Stimulated activated effector memory CD8-positive, alpha-beta T cell treated with anti-CD3 and anti-CD28 coated beads, Interleukin-12 subunit alpha, Interleukin-12 subunit beta, amount 100 ng/mL, for 72 hours (primary cell): ENCODE data around the gene NCKAP5.

Experiments
- ATAC-seq: fragments of 150-1000 bp; cut with Tn5 transposase; 2 replicates; pipeline ENCODE4 v1.10.0; 2021
- DNase-seq, 2 donors: peaks; one replicate each; pipeline ENCODE4 v3.0.0; 2021 to 2022; ENCODE audit warnings: low spot score in 2 of 2
- H3K27ac Mint-ChIP-seq: one replicate; pipeline ENCODE4 v1.8.0; 2022; ENCODE audit warnings: mild to moderate bottlenecking, mixed read lengths
- H3K36me3 Mint-ChIP-seq: one replicate; pipeline ENCODE4 v1.8.0; 2022; ENCODE audit warnings: mild to moderate bottlenecking, mixed read lengths
- H3K4me1 Mint-ChIP-seq: one replicate; pipeline ENCODE4 v1.8.0; 2022; ENCODE audit warnings: mixed read lengths
- H3K4me3 Mint-ChIP-seq: one replicate; pipeline ENCODE4 v1.8.0; 2022; ENCODE audit warnings: mild to moderate bottlenecking, mixed read lengths
- H3K9me3 Mint-ChIP-seq: one replicate; pipeline ENCODE4 v1.8.0; 2022; ENCODE audit warnings: mixed read lengths

The NCKAP5 gene

GRCh38 chr2:132671151-132671835, 897.0 kb downstream of the NCKAP5 start:
- DNase-seq: no peak
- H3K4me3 Mint-ChIP-seq: no peak overlapping the region
- ATAC-seq: no peak
- no peaks in the 10 kb centered on the region for H3K36me3 Mint-ChIP-seq
- H3K27ac Mint-ChIP-seq: peak overlapping the region; percentile 50
- H3K4me1 Mint-ChIP-seq: peaks cover 5% of the 10 kb centered on the region
- H3K9me3 Mint-ChIP-seq: peaks cover 3% of the 10 kb centered on the region

GRCh38 chr2:132670496-132671150, 897.6 kb downstream of the NCKAP5 start:
- H3K27ac Mint-ChIP-seq: peak overlapping the region; percentile 50
- peaks cover 3% of the 10 kb centered on the region for H3K9me3 Mint-ChIP-seq
- no peaks in the 10 kb centered on the region for H3K36me3 Mint-ChIP-seq
- no peak for ATAC-seq
- no peak overlapping the region for H3K4me3 Mint-ChIP-seq
- no peak for DNase-seq
- H3K4me1 Mint-ChIP-seq: peaks cover 5% of the 10 kb centered on the region

- H3K27ac Mint-ChIP-seq: peak within 1 kb of the TSS; percentile 50
- ATAC-seq: no peak
- no peak within 1 kb of the TSS for H3K4me3 Mint-ChIP-seq
- no peaks in the 10 kb centered on the region for H3K36me3 Mint-ChIP-seq
- peaks cover 5% of the 10 kb centered on the region for H3K4me1 Mint-ChIP-seq
- H3K9me3 Mint-ChIP-seq: peaks cover 3% of the 10 kb centered on the region
- no peak for DNase-seq
Measured at GRCh38 chr2:132669908-132670495, 898.3 kb downstream of the NCKAP5 start, which contains the start of gene LYPD1. Gene LYPD1, minus strand, starts transcription at chr2:132670205. Its CDS starts 273 bp downstream, at chr2:132669932.

GRCh38 chr2:132668987-132669907, 899.0 kb downstream of the NCKAP5 start:
- peaks cover 5% of the 10 kb centered on the region for H3K4me1 Mint-ChIP-seq
- H3K36me3 Mint-ChIP-seq: no peaks in the 10 kb centered on the region
- DNase-seq: no peak

GRCh38 chr2:132668189-132668823, 900.0 kb downstream of the NCKAP5 start:
- peaks cover 3% of the 10 kb centered on the region for H3K9me3 Mint-ChIP-seq

More at GRCh38 chr2:132668987-132669907, 899.0 kb downstream of the NCKAP5 start:
- H3K9me3 Mint-ChIP-seq: peaks cover 3% of the 10 kb centered on the region
- ATAC-seq: no peak
- no peak overlapping the region for H3K27ac Mint-ChIP-seq
- no peak overlapping the region for H3K4me3 Mint-ChIP-seq

GRCh38 chr2:132667706-132668105, 900.6 kb downstream of the NCKAP5 start:
- no peak overlapping the region for H3K4me3 Mint-ChIP-seq
- H3K9me3 Mint-ChIP-seq: peaks cover 3% of the 10 kb centered on the region
- DNase-seq (no peak), ATAC-seq (no peak)
- H3K36me3 Mint-ChIP-seq: no peaks in the 10 kb centered on the region
- peaks cover 5% of the 10 kb centered on the region for H3K4me1 Mint-ChIP-seq
- no peak overlapping the region for H3K27ac Mint-ChIP-seq

More at GRCh38 chr2:132668189-132668823, 900.0 kb downstream of the NCKAP5 start:
- no peak for DNase-seq
- H3K27ac Mint-ChIP-seq: no peak overlapping the region
- H3K36me3 Mint-ChIP-seq: no peaks in the 10 kb centered on the region
- no peak overlapping the region for H3K4me3 Mint-ChIP-seq
- ATAC-seq: no peak
- peaks cover 5% of the 10 kb centered on the region for H3K4me1 Mint-ChIP-seq

- no peak for DNase-seq
- H3K4me1 Mint-ChIP-seq: no peaks in the 10 kb centered on the region
Measured at GRCh38 chr2:132665401-132666140, 902.7 kb downstream of the NCKAP5 start.

GRCh38 chr2:132664096-132664495, 904.2 kb downstream of the NCKAP5 start:
- Mint-ChIP-seq H3K4me3 (no peak overlapping the region), H3K4me1 (no peaks in the 10 kb centered on the region), H3K36me3 (no peaks in the 10 kb centered on the region), H3K9me3 (no peaks in the 10 kb centered on the region), H3K27ac (no peak overlapping the region)
- DNase-seq (no peak), ATAC-seq (no peak)

More at GRCh38 chr2:132665401-132666140, 902.7 kb downstream of the NCKAP5 start:
- Mint-ChIP-seq H3K27ac (no peak overlapping the region), H3K36me3 (no peaks in the 10 kb centered on the region), H3K9me3 (no peaks in the 10 kb centered on the region), H3K4me3 (no peak overlapping the region)
- ATAC-seq: no peak

GRCh38 chr2:132662732-132663131, 905.5 kb downstream of the NCKAP5 start:
- DNase-seq: no peak
- Mint-ChIP-seq H3K4me1 (no peaks in the 10 kb centered on the region), H3K27ac (no peak overlapping the region), H3K9me3 (no peaks in the 10 kb centered on the region), H3K4me3 (no peak overlapping the region), H3K36me3 (no peaks in the 10 kb centered on the region)
- no peak for ATAC-seq

- no peak for DNase-seq
- H3K36me3 Mint-ChIP-seq: no peaks in the 10 kb centered on the region
- H3K4me1 Mint-ChIP-seq: no peaks in the 10 kb centered on the region
- no peak for ATAC-seq
- no peak overlapping the region for H3K4me3 Mint-ChIP-seq
- peaks cover 4% of the 10 kb centered on the region for H3K9me3 Mint-ChIP-seq
- no peak overlapping the region for H3K27ac Mint-ChIP-seq
Measured at GRCh38 chr2:132659331-132659730, 908.9 kb downstream of the NCKAP5 start.

- no peaks in the 10 kb centered on the region for H3K36me3 Mint-ChIP-seq
- H3K9me3 Mint-ChIP-seq: peaks cover 8% of the 10 kb centered on the region
- H3K4me1 Mint-ChIP-seq: no peaks in the 10 kb centered on the region
- H3K27ac Mint-ChIP-seq: no peak overlapping the region
- ATAC-seq: no peak
- H3K4me3 Mint-ChIP-seq: no peak overlapping the region
- no peak for DNase-seq
Measured at GRCh38 chr2:132656266-132656975, 911.8 kb downstream of the NCKAP5 start.

GRCh38 chr2:132654968-132655367, 913.3 kb downstream of the NCKAP5 start:
- Mint-ChIP-seq H3K4me1 (no peaks in the 10 kb centered on the region), H3K9me3 (peaks cover 8% of the 10 kb centered on the region), H3K4me3 (no peak overlapping the region), H3K36me3 (no peaks in the 10 kb centered on the region), H3K27ac (no peak overlapping the region)
- DNase-seq (no peak), ATAC-seq (no peak)

- peaks cover 8% of the 10 kb centered on the region for H3K9me3 Mint-ChIP-seq
- ATAC-seq (no peak), DNase-seq (no peak)
- H3K4me3 Mint-ChIP-seq: no peak overlapping the region
- no peaks in the 10 kb centered on the region for H3K36me3 Mint-ChIP-seq
- H3K4me1 Mint-ChIP-seq: no peaks in the 10 kb centered on the region
- H3K27ac Mint-ChIP-seq: no peak overlapping the region
Measured at GRCh38 chr2:132654335-132654734, 913.9 kb downstream of the NCKAP5 start.
